Dendritic cell treated with granulocyte-macrophage colony-stimulating factor and Interleukin-4, amounts not matched to agents 40 ng/mL and 50 ng/mL, for 4 days (primary cell): Measurements from ENCODE around the gene DEFB132.
"Not testable (repeated sequence)": the region's sequence is repeated elsewhere in the genome, so short reads cannot be mapped to it uniquely, and the experiment has no call there.

ENCODE experiments used
- H3K27ac Mint-ChIP-seq: one replicate; pipeline ENCODE4 v1.8.0; 2022; ENCODE audit warnings: mild to moderate bottlenecking, mixed read lengths
- H3K27me3 Mint-ChIP-seq: one replicate; pipeline ENCODE4 v1.8.0; 2022; ENCODE audit warnings: mild to moderate bottlenecking, mixed read lengths
- H3K36me3 Mint-ChIP-seq: one replicate; pipeline ENCODE4 v1.8.0; 2022; ENCODE audit warnings: low read depth, mixed read lengths
- H3K4me1 Mint-ChIP-seq: one replicate; pipeline ENCODE4 v1.8.0; 2022; ENCODE audit warnings: low read depth, mixed read lengths
- H3K4me3 Mint-ChIP-seq: one replicate; pipeline ENCODE4 v1.8.0; 2022; ENCODE audit warnings: mild to moderate bottlenecking, moderate library complexity, mixed read lengths
- H3K9me3 Mint-ChIP-seq: one replicate; pipeline ENCODE4 v1.8.0; 2022; ENCODE audit warnings: mixed read lengths
- intact Hi-C: fragments of 100-400 bp; cut with micrococcal nuclease; formaldehyde crosslinking; loops from one replicate; pipeline ENCODE4 v1.15.0; 2022

The DEFB132 gene

GRCh38 chr20:237929-238328 is 19.6 kb upstream of the DEFB132 start:
- no peaks in the 10 kb centered on the region for H3K9me3 Mint-ChIP-seq
- H3K4me1 Mint-ChIP-seq, result peaks cover 19% of the 10 kb centered on the region
- peak overlapping the region; percentile 83 for H3K27ac Mint-ChIP-seq
- peak overlapping the region; percentile 73 for H3K4me3 Mint-ChIP-seq
- intact Hi-C loops, result no loop called here
- H3K27me3 Mint-ChIP-seq, result no peaks in the 10 kb centered on the region
- H3K36me3 Mint-ChIP-seq, result no peaks in the 10 kb centered on the region

GRCh38 chr20:242905-243304 is 14.6 kb upstream of the DEFB132 start:
- H3K36me3 Mint-ChIP-seq, result no peaks in the 10 kb centered on the region
- intact Hi-C loops, result no loop called here
- H3K9me3 Mint-ChIP-seq, result peaks cover 9% of the 10 kb centered on the region
- no peak overlapping the region for H3K27ac Mint-ChIP-seq
- no peak overlapping the region for H3K4me3 Mint-ChIP-seq
- no peaks in the 10 kb centered on the region for H3K4me1 Mint-ChIP-seq
- H3K27me3 Mint-ChIP-seq, result no peaks in the 10 kb centered on the region

- H3K9me3 Mint-ChIP-seq, result peaks cover 9% of the 10 kb centered on the region
- H3K27ac Mint-ChIP-seq, result no peak overlapping the region
- H3K36me3 Mint-ChIP-seq, result no peaks in the 10 kb centered on the region
- intact Hi-C loops, result no loop called here
- no peaks in the 10 kb centered on the region for H3K4me1 Mint-ChIP-seq
- H3K4me3 Mint-ChIP-seq, result no peak overlapping the region
- H3K27me3 Mint-ChIP-seq, result no peaks in the 10 kb centered on the region
Measured at GRCh38 chr20:251354-251753, 6.2 kb upstream of the DEFB132 start.

GRCh38 chr20:252801-253200 is 4.7 kb upstream of the DEFB132 start:
- Mint-ChIP-seq H3K4me1 (no peaks in the 10 kb centered on the region), H3K27ac (no peak overlapping the region), H3K4me3 (no peak overlapping the region), H3K9me3 (no peaks in the 10 kb centered on the region), H3K36me3 (no peaks in the 10 kb centered on the region), H3K27me3 (no peaks in the 10 kb centered on the region)
- intact Hi-C loops, result no loop called here

GRCh38 chr20:253447-253846 is 4.1 kb upstream of the DEFB132 start:
- H3K36me3 Mint-ChIP-seq, H3K4me1 Mint-ChIP-seq, H3K4me3 Mint-ChIP-seq, intact Hi-C loops, H3K27me3 Mint-ChIP-seq, H3K27ac Mint-ChIP-seq, H3K9me3 Mint-ChIP-seq: not testable (repeated sequence)

- Mint-ChIP-seq H3K9me3 (no peaks in the 10 kb centered on the region), H3K27me3 (peaks cover 11% of the 10 kb centered on the region), H3K4me3 (no peak overlapping the region), H3K4me1 (peaks cover 6% of the 10 kb centered on the region), H3K27ac (no peak overlapping the region), H3K36me3 (no peaks in the 10 kb centered on the region)
- intact Hi-C loops, result no loop called here
Measured at GRCh38 chr20:258269-258858, 840 bp downstream of the DEFB132 start.

- no peak overlapping the region for H3K4me3 Mint-ChIP-seq
- H3K9me3 Mint-ChIP-seq, result no peaks in the 10 kb centered on the region
- H3K36me3 Mint-ChIP-seq, result no peaks in the 10 kb centered on the region
- intact Hi-C loops, result no loop called here
- H3K27ac Mint-ChIP-seq, result no peak overlapping the region
- peaks cover 6% of the 10 kb centered on the region for H3K4me1 Mint-ChIP-seq
- peaks cover 11% of the 10 kb centered on the region for H3K27me3 Mint-ChIP-seq
Measured at GRCh38 chr20:258963-259362, 1.4 kb downstream of the DEFB132 start.

GRCh38 chr20:259981-260380 is 2.5 kb downstream of the DEFB132 start:
- H3K27me3 Mint-ChIP-seq, result peaks cover 12% of the 10 kb centered on the region
- H3K36me3 Mint-ChIP-seq, result no peaks in the 10 kb centered on the region
- H3K27ac Mint-ChIP-seq, result no peak overlapping the region
- peaks cover 6% of the 10 kb centered on the region for H3K4me1 Mint-ChIP-seq
- intact Hi-C loops, result no loop called here
- H3K9me3 Mint-ChIP-seq, result no peaks in the 10 kb centered on the region
- no peak overlapping the region for H3K4me3 Mint-ChIP-seq

GRCh38 chr20:263701-264100 is 6.2 kb downstream of the DEFB132 start:
- Mint-ChIP-seq H3K4me1 (peaks cover 18% of the 10 kb centered on the region), H3K27me3 (peaks cover 28% of the 10 kb centered on the region), H3K9me3 (no peaks in the 10 kb centered on the region), H3K27ac (no peak overlapping the region), H3K36me3 (no peaks in the 10 kb centered on the region), H3K4me3 (no peak overlapping the region)
- intact Hi-C loops, result no loop called here

- Mint-ChIP-seq H3K36me3 (no peaks in the 10 kb centered on the region), H3K4me1 (peaks cover 12% of the 10 kb centered on the region), H3K27ac (peak overlapping the region; percentile 46), H3K27me3 (peaks cover 25% of the 10 kb centered on the region), H3K4me3 (peak overlapping the region; percentile 78), H3K9me3 (no peaks in the 10 kb centered on the region)
- intact Hi-C loops, result loop anchor here (1.0 kb wide), 1 partner anchor 58 kb away; no protein-coding TSS in a partner anchor
Measured at GRCh38 chr20:266596-267562, 9.4 kb downstream of the DEFB132 start.

GRCh38 chr20:270517-270916 is 13.0 kb downstream of the DEFB132 start:
- H3K27me3 Mint-ChIP-seq, result peaks cover 18% of the 10 kb centered on the region
- peaks cover 18% of the 10 kb centered on the region for H3K4me1 Mint-ChIP-seq
- peaks cover 7% of the 10 kb centered on the region for H3K36me3 Mint-ChIP-seq
- intact Hi-C loops, result loop anchor here (10.0 kb wide), 1 partner anchor 64 kb away; no protein-coding TSS in a partner anchor
- no peaks in the 10 kb centered on the region for H3K9me3 Mint-ChIP-seq
- H3K4me3 Mint-ChIP-seq, result no peak overlapping the region
- no peak overlapping the region for H3K27ac Mint-ChIP-seq

GRCh38 chr20:271069-271468 is 13.5 kb downstream of the DEFB132 start:
- Mint-ChIP-seq H3K36me3 (peaks cover 13% of the 10 kb centered on the region), H3K27ac (no peak overlapping the region), H3K9me3 (no peaks in the 10 kb centered on the region), H3K4me3 (no peak overlapping the region), H3K27me3 (peaks cover 15% of the 10 kb centered on the region), H3K4me1 (peaks cover 18% of the 10 kb centered on the region)
- intact Hi-C loops, result loop anchor here (10.0 kb wide), 1 partner anchor 64 kb away; no protein-coding TSS in a partner anchor

GRCh38 chr20:271528-271927 is 14.0 kb downstream of the DEFB132 start:
- Mint-ChIP-seq H3K27ac (no peak overlapping the region), H3K36me3 (peaks cover 17% of the 10 kb centered on the region), H3K4me1 (peaks cover 13% of the 10 kb centered on the region), H3K9me3 (no peaks in the 10 kb centered on the region), H3K27me3 (peaks cover 10% of the 10 kb centered on the region), H3K4me3 (no peak overlapping the region)
- intact Hi-C loops, result loop anchor here (10.0 kb wide), 1 partner anchor 63 kb away; no protein-coding TSS in a partner anchor

- Mint-ChIP-seq H3K27me3 (peaks cover 1% of the 10 kb centered on the region), H3K36me3 (peaks cover 29% of the 10 kb centered on the region), H3K27ac (no peak overlapping the region), H3K4me3 (no peak overlapping the region), H3K4me1 (peaks cover 5% of the 10 kb centered on the region), H3K9me3 (no peaks in the 10 kb centered on the region)
- intact Hi-C loops, result loop anchor here (10.0 kb wide), 1 partner anchor 62 kb away; no protein-coding TSS in a partner anchor
Measured at GRCh38 chr20:272718-273117, 15.2 kb downstream of the DEFB132 start.
